Smooth muscle cell (in vitro differentiated cells): ENCODE data around the gene ATCAY. TPM values are rescaled to one million over a fixed set of nuclear protein-coding genes. Genes with fewer than 3 reads are reported as not detected.

Experiments
- DNase-seq: peaks from one replicate; lab custom pipeline; 2025; ENCODE audit not compliant: unreplicated experiment; lab: John Stamatoyannopoulos, UW
- H2AFZ ChIP-seq: fragments of 200-600 bp; sonication (generic); 2 replicates; pipeline ENCODE4 v1.6.0; 2016; ENCODE audit warnings: antibody characterized with exemption, low read depth, mild to moderate bottlenecking
- H3F3A ChIP-seq: fragments of 200-600 bp; sonication (generic); 2 replicates; pipeline ENCODE4 v1.6.0; 2017; ENCODE audit warnings: antibody characterized with exemption, low read depth
- H3K27ac ChIP-seq: fragments of 200-600 bp; sonication (generic); 2 replicates; pipeline ENCODE4 v1.5.1; 2016; ENCODE audit warnings: low read depth, mild to moderate bottlenecking
- H3K27me3 ChIP-seq: fragments of 200-600 bp; sonication (generic); 2 replicates; pipeline ENCODE4 v1.6.1; 2016; ENCODE audit warnings: low read depth, mild to moderate bottlenecking
- H3K36me3 ChIP-seq: fragments of 200-600 bp; sonication (generic); 2 replicates; pipeline ENCODE4 v1.5.1; 2016; ENCODE audit warnings: low read depth
- H3K4me1 ChIP-seq: fragments of 200-600 bp; sonication (generic); 2 replicates; pipeline ENCODE4 v1.5.1; 2016; ENCODE audit warnings: low read depth
- H3K4me2 ChIP-seq: fragments of 200-600 bp; sonication (generic); 2 replicates; pipeline ENCODE4 v1.6.0; 2016; ENCODE audit warnings: mild to moderate bottlenecking
- H3K4me3 ChIP-seq: fragments of 200-600 bp; sonication (generic); 2 replicates; pipeline ENCODE4 v1.5.1; 2016; ENCODE audit warnings: mild to moderate bottlenecking
- H3K79me2 ChIP-seq: fragments of 200-600 bp; sonication (generic); 2 replicates; pipeline ENCODE4 v1.6.0; 2016; ENCODE audit warnings: low read depth, mild to moderate bottlenecking
- H3K9ac ChIP-seq: fragments of 200-600 bp; sonication (generic); 2 replicates; pipeline ENCODE4 v1.6.0; 2016; ENCODE audit warnings: low read depth
- H3K9me3 ChIP-seq: fragments of 200-600 bp; sonication (generic); replicated peaks from 2 replicates; pipeline ENCODE4 v1.5.1; 2016; ENCODE audit warnings: low read depth
- H4K20me1 ChIP-seq: fragments of 200-600 bp; sonication (generic); 2 replicates; pipeline ENCODE4 v1.6.0; 2016; ENCODE audit warnings: low read depth
- CTCF ChIP-seq: fragments of 200-600 bp; sonication (generic); IDR thresholded peaks from 2 replicates; pipeline ENCODE4 v1.5.1; 2017; ENCODE audit warnings: borderline replicate concordance, mild to moderate bottlenecking, antibody characterized with exemption; ENCODE audit not compliant: insufficient read depth, poor library complexity, severe bottlenecking
- WGBS: methylation state at CpG from one replicate; pipeline ENCODE4 v1.1.7; 2016; ENCODE audit warnings: low lambda C conversion rate; 5-methylcytosine and 5-hydroxymethylcytosine counted together
- polyA plus RNA-seq: library from polyadenylated mRNA; unstranded; fragments of >200 nt; fragmentation: Nextera tagmentation; extraction: Ambion mirVana; gene quantifications from 2 replicates; pipeline ENCODE4 v1.2.1, GENCODE V29; 2016
- total RNA-seq: library from RNA; depleted of rRNA; stranded (reverse); fragments of >200 nt; gene quantifications from 2 replicates; pipeline ENCODE4 v1.2.3, GENCODE V29; 2014

The ATCAY gene
- total and polyA plus RNA-seq, 2 experiments from 2014 or later, result 0.09 to 1.1 TPM

- no peaks in the 10 kb centered on the region for H3K27me3 ChIP-seq
- 83% methylated on average over 33 of the region's 34 CpGs for WGBS
- H3K36me3 ChIP-seq, result no peaks in the 10 kb centered on the region
- H3K79me2 ChIP-seq, result no peaks in the 10 kb centered on the region
- TF ChIP-seq CTCF, result no peak
- no peaks in the 10 kb centered on the region for H3F3A ChIP-seq
- no peak overlapping the region for H3K4me3 ChIP-seq
- no peak overlapping the region for H3K9ac ChIP-seq
- no peak overlapping the region for H2AFZ ChIP-seq
- H3K4me1 ChIP-seq, result no peaks in the 10 kb centered on the region
- H3K9me3 ChIP-seq, result no peaks in the 10 kb centered on the region
- DNase-seq, result no peak
- no peaks in the 10 kb centered on the region for H4K20me1 ChIP-seq
- H3K4me2 ChIP-seq, result no peak overlapping the region
- no peak overlapping the region for H3K27ac ChIP-seq
Measured at GRCh38 chr19:3833578-3834348, 46.7 kb upstream of the ATCAY start.

GRCh38 chr19:3834349-3835054 is 46.0 kb upstream of the ATCAY start:
- no peaks in the 10 kb centered on the region for H3K27me3 ChIP-seq
- no peaks in the 10 kb centered on the region for H3K4me1 ChIP-seq
- H3K36me3 ChIP-seq, result no peaks in the 10 kb centered on the region
- H3K27ac ChIP-seq, result no peak overlapping the region
- TF ChIP-seq CTCF, result no peak
- no peak overlapping the region for H3K4me2 ChIP-seq
- no peak overlapping the region for H2AFZ ChIP-seq
- no peak for DNase-seq
- H3F3A ChIP-seq, result no peaks in the 10 kb centered on the region
- no peak overlapping the region for H3K9ac ChIP-seq
- no peaks in the 10 kb centered on the region for H4K20me1 ChIP-seq
- H3K4me3 ChIP-seq, result no peak overlapping the region
- 95% methylated on average over 35 of the region's 35 CpGs for WGBS
- H3K9me3 ChIP-seq, result no peaks in the 10 kb centered on the region
- H3K79me2 ChIP-seq, result no peaks in the 10 kb centered on the region

GRCh38 chr19:3835055-3835435 is 45.4 kb upstream of the ATCAY start:
- Histone ChIP-seq H3K4me1 (no peaks in the 10 kb centered on the region), H4K20me1 (no peaks in the 10 kb centered on the region), H3K79me2 (no peaks in the 10 kb centered on the region), H3F3A (no peaks in the 10 kb centered on the region), H3K9ac (no peak overlapping the region), H3K4me2 (no peak overlapping the region), H3K27ac (no peak overlapping the region), H3K27me3 (no peaks in the 10 kb centered on the region), H3K4me3 (no peak overlapping the region), H3K9me3 (no peaks in the 10 kb centered on the region), H2AFZ (no peak overlapping the region), H3K36me3 (no peaks in the 10 kb centered on the region)
- DNase-seq, result no peak
- 92% methylated on average over 9 of the region's 9 CpGs for WGBS
- no peak for TF ChIP-seq CTCF
